ENCODE measurements around the gene EML1.

DNA sequence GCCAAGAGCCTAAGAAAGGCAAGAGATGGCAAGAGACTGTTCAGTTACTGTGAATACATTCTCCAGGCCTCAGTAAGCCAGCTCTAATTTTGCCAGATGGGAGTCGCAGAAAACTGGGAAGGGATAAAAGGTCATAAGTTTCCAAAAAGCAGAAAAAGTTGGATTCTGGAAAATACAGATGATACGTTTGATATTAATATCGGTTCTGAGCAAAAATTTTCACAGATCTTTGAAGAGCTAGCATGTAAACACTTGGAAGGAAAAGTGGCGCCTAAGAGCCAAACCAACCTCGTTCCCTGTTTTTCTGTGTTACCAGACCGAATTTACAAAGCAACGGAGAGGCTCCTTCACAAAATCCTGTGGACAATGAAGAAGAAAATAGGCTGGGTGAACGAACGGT is 7.8 kb upstream of the EML1 start:
- TF ChIP-seq, protein P1, sequence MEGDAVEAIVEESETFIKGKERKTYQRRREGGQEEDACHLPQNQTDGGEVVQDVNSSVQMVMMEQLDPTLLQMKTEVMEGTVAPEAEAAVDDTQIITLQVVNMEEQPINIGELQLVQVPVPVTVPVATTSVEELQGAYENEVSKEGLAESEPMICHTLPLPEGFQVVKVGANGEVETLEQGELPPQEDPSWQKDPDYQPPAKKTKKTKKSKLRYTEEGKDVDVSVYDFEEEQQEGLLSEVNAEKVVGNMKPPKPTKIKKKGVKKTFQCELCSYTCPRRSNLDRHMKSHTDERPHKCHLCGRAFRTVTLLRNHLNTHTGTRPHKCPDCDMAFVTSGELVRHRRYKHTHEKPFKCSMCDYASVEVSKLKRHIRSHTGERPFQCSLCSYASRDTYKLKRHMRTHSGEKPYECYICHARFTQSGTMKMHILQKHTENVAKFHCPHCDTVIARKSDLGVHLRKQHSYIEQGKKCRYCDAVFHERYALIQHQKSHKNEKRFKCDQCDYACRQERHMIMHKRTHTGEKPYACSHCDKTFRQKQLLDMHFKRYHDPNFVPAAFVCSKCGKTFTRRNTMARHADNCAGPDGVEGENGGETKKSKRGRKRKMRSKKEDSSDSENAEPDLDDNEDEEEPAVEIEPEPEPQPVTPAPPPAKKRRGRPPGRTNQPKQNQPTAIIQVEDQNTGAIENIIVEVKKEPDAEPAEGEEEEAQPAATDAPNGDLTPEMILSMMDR (IDR thresholded peaks at IDR 0.05) = no peak
- no peak for TF ChIP-seq POLR2A (IDR thresholded peaks at IDR 0.05)

Data from body of pancreas (tissue), 4 donors.